NCI-H1417 (cell line): Measurements from ENCODE around the gene RAG2.

Source experiments
- DNase-seq, 3 experiments: peaks; one replicate each; lab custom pipeline; 2025; lab: John Stamatoyannopoulos, UW

Gene RAG2

DNA sequence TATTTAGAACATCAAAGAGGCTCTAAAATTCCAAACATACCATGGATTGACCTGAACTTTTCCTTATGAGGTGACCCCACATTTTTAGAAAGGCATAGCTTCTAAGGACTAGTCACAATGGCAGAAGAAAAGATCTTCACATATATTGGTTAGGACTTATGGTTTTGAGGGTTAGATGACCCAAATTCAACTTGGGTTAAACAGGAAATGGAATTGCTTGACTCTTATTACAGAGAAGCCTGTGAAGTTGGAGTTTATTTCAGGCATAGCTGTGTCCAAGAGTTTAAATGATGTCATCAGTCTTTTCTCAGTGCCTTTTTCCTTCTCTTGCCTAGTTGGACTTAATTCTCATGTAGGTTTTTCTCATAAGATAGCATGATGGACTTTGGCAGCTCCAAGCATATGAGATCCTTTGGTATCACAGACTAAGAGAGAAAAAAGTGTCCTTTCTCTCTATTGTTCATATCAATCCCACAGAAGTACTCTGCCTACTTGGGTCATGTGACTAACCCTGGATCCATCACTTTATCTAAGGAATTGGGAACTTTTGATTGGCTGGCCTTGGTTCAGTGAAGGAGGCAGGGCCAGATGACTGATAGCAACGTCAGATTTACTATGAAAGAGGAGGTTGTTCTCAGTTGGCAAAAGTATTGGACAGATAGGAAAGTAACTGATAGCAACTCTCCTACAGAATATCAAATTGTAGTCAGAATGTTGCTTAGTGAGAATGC is 47.5 kb downstream of the RAG2 start:
- DNase-seq, result no peak
